Aorta (tissue), 5 donors: ENCODE results near the gene PHLDB1. TPM values are rescaled to one million over a fixed set of nuclear protein-coding genes. Genes with fewer than 3 reads are reported as not detected.
"Not testable (repeated sequence)": the region's sequence is repeated elsewhere in the genome, so short reads cannot be mapped to it uniquely, and the experiment has no call there.

ENCODE experiments used
- ATAC-seq: fragments of 200-7000 bp; cut with Tn5 transposase; one replicate; pipeline ENCODE4 v1.9.1; 2022; ENCODE audit warnings: moderate library complexity; ENCODE audit not compliant: low FRiP score
- DNase-seq, 2 donors: peaks; one replicate each; pipeline ENCODE4 v3.0.0-alpha.2; 2020
- H3K27ac ChIP-seq, 2 donors: one replicate each; pipeline ENCODE4 v1.5.1; 2013; ENCODE audit warnings: low read length in 2 of 2, mild to moderate bottlenecking in 2 of 2, moderate library complexity in 2 of 2, control low read depth in 1 of 2, inconsistent platforms in 1 of 2, low read depth in 1 of 2
- H3K27me3 ChIP-seq, 2 donors: one replicate each; pipeline ENCODE4 v1.6.1; 2013; ENCODE audit warnings: control low read depth in 1 of 2, low read length in 1 of 2, mild to moderate bottlenecking in 1 of 2, moderate library complexity in 1 of 2; ENCODE audit not compliant: insufficient read depth in 2 of 2, control insufficient read depth in 1 of 2
- H3K36me3 ChIP-seq, 2 donors: one replicate each; pipeline ENCODE4 v1.6.1; 2013; ENCODE audit warnings: control low read depth in 1 of 2, low read length in 1 of 2, mild to moderate bottlenecking in 1 of 2; ENCODE audit not compliant: insufficient read depth in 2 of 2, control insufficient read depth in 1 of 2
- H3K4me1 ChIP-seq, 2 donors: one replicate each; pipeline ENCODE4 v1.6.1; 2013; ENCODE audit warnings: low read length in 2 of 2, control low read depth in 1 of 2, mild to moderate bottlenecking in 1 of 2, moderate library complexity in 1 of 2; ENCODE audit not compliant: insufficient read depth in 2 of 2, control insufficient read depth in 1 of 2
- H3K4me3 ChIP-seq, 2 donors: one replicate each; pipeline ENCODE4 v1.5.1; 2013; ENCODE audit warnings: low read length in 2 of 2, control low read depth in 1 of 2, mild to moderate bottlenecking in 1 of 2
- H3K9me3 ChIP-seq: one replicate; pipeline ENCODE4 v1.6.1; 2013; ENCODE audit warnings: mild to moderate bottlenecking, low read length; ENCODE audit not compliant: control insufficient read depth
- WGBS, 2 donors: extraction: QIAGEN DNeasy Blood & Tissue Kit; methylation state at CpG; one replicate each; pipeline ENCODE4 v1.1.7; 2013; 5-methylcytosine and 5-hydroxymethylcytosine counted together
- intact Hi-C, 2 donors: fragments of 100-400 bp; cut with DNase I; formaldehyde crosslinking; loops; one replicate each; pipeline versions ENCODE4 v1.14.2 to v1.15.0; 2022
- polyA plus RNA-seq, 2 donors: library from polyadenylated mRNA; stranded (reverse); fragments of 200-250 nt; gene quantifications; one replicate each; pipeline ENCODE4 v1.2.3, GENCODE V29; 2013
- total RNA-seq, 2 donors: library from RNA; stranded (reverse); fragmentation: NEBNext Ultra II Directional; extraction: Animal tissue kit (Norgen Biotek cat#: 25700); gene quantifications; one replicate each; pipeline ENCODE4 v1.2.1, GENCODE V29; 2021
- donor health status: healthy with polysubstance abuse.
- donor health status: Bipolar disorder and iron deficiency.
- donor health status: DM: no; HTN: no; CAD: no.
- donor health status: DM: no; HTN: no; CAD: no.
- donor health status: DM: yes; HTN: yes; CAD: no.

The PHLDB1 gene
- total and polyA plus RNA-seq, 4 donors = 38.3 to 290 (median 267) TPM

GRCh38 chr11:118572981-118573550 lies 34.3 kb upstream of the PHLDB1 start:
- Histone ChIP-seq H3K27ac (peak overlapping the region; percentile 84 to 87), H3K36me3 (no peaks in the 10 kb centered on the region), H3K4me3 (peak overlapping the region; percentile 46 to 56), H3K9me3 (no peaks in the 10 kb centered on the region), H3K4me1 (no peaks in the 10 kb centered on the region), H3K27me3 (no peaks in the 10 kb centered on the region)
- intact Hi-C loops = loop anchor here (5.0 kb wide), 1 partner anchor 34 kb away; the partner anchor contains the start of gene PHLDB1 (in 2 of the 2)
- DNase-seq = no peak
- 0 to 1% methylated on average over 10 of the region's 10 CpGs for WGBS, 2 donors
- peak; percentile 16 for ATAC-seq

- Histone ChIP-seq H3K27ac (no peak overlapping the region), H3K4me3 (no peak overlapping the region), H3K9me3 (no peaks in the 10 kb centered on the region), H3K27me3 (no peaks in the 10 kb centered on the region), H3K4me1 (no peaks in the 10 kb centered on the region), H3K36me3 (no peaks in the 10 kb centered on the region)
- DNase-seq (no peak), ATAC-seq (no peak)
- intact Hi-C loops = loop anchor here (5.0 kb wide), 1 partner anchor 33 kb away; the partner anchor contains the start of gene PHLDB1 (in 2 of the 2)
- WGBS, 2 donors = 66 to 71% methylated on average over 7 of the region's 7 CpGs
Observed at GRCh38 chr11:118574636-118575035, 32.8 kb upstream of the PHLDB1 start.

- ATAC-seq, H3K27me3 ChIP-seq, H3K4me1 ChIP-seq, H3K9me3 ChIP-seq, H3K36me3 ChIP-seq, DNase-seq, intact Hi-C loops, H3K27ac ChIP-seq, H3K4me3 ChIP-seq: not testable (repeated sequence)
Observed at GRCh38 chr11:118577995-118578394, 29.4 kb upstream of the PHLDB1 start.

- peaks cover 0 to 3% of the 10 kb centered on the region in 2 donors for H3K36me3 ChIP-seq
- 58 to 61% methylated on average over 6 of the region's 6 CpGs for WGBS, 2 donors
- H3K9me3 ChIP-seq = no peaks in the 10 kb centered on the region
- no peak overlapping the region for H3K27ac ChIP-seq
- H3K4me3 ChIP-seq = no peak overlapping the region
- intact Hi-C loops = no loop called here
- ATAC-seq = no peak
- H3K4me1 ChIP-seq = no peaks in the 10 kb centered on the region
- no peaks in the 10 kb centered on the region for H3K27me3 ChIP-seq
- no peak for DNase-seq
Observed at GRCh38 chr11:118581057-118581456, 26.4 kb upstream of the PHLDB1 start.

- Histone ChIP-seq H3K27ac (peak overlapping the region in 1 of 2 donors; percentile 38), H3K36me3 (peaks cover 3 to 11% of the 10 kb centered on the region in 2 donors), H3K27me3 (no peaks in the 10 kb centered on the region), H3K4me1 (no peaks in the 10 kb centered on the region), H3K4me3 (no peak overlapping the region), H3K9me3 (no peaks in the 10 kb centered on the region)
- intact Hi-C loops = no loop called here
- 89 to 97% methylated on average over 1 of the region's 1 CpG for WGBS, 2 donors
- ATAC-seq (no peak), DNase-seq (no peak)
Observed at GRCh38 chr11:118587952-118588351, 19.5 kb upstream of the PHLDB1 start.

- H3K36me3 ChIP-seq = peaks cover 3 to 12% of the 10 kb centered on the region in 2 donors
- DNase-seq (peak in 1 of 2 donors; percentile 35), ATAC-seq (peak; percentile 80)
- 6 to 12% methylated on average over 2 of the region's 2 CpGs for WGBS, 2 donors
- H3K27ac ChIP-seq = peak overlapping the region; percentile 94 to 95
- intact Hi-C loops = no loop called here
- no peak overlapping the region for H3K4me3 ChIP-seq
- no peaks in the 10 kb centered on the region for H3K9me3 ChIP-seq
- H3K4me1 ChIP-seq = peaks cover 0 to 8% of the 10 kb centered on the region in 2 donors
- no peaks in the 10 kb centered on the region for H3K27me3 ChIP-seq
Observed at GRCh38 chr11:118592616-118593367, 14.6 kb upstream of the PHLDB1 start.

GRCh38 chr11:118594984-118595383 lies 12.4 kb upstream of the PHLDB1 start:
- not testable (repeated sequence) for H3K9me3 ChIP-seq, H3K4me1 ChIP-seq, H3K27me3 ChIP-seq, H3K27ac ChIP-seq, H3K4me3 ChIP-seq, H3K36me3 ChIP-seq, DNase-seq, ATAC-seq
- intact Hi-C loops = loop anchor here in 1 of 2 donors (2.0 kb wide), 1 partner anchor 64 kb away; no protein-coding TSS in a partner anchor
- WGBS, 2 donors = 40 to 45% methylated on average over 5 of the region's 5 CpGs

- DNase-seq = no peak
- intact Hi-C loops = no loop called here
- H3K4me3 ChIP-seq = no peak overlapping the region
- H3K27me3 ChIP-seq = no peaks in the 10 kb centered on the region
- peaks cover 0 to 8% of the 10 kb centered on the region in 2 donors for H3K36me3 ChIP-seq
- WGBS, 2 donors = 85 to 88% methylated on average over 16 of the region's 16 CpGs
- H3K4me1 ChIP-seq = peaks cover 0 to 8% of the 10 kb centered on the region in 2 donors
- peak overlapping the region in 1 of 2 donors; percentile 93 for H3K27ac ChIP-seq
- no peaks in the 10 kb centered on the region for H3K9me3 ChIP-seq
- ATAC-seq = no peak
Observed at GRCh38 chr11:118596224-118597146, 10.9 kb upstream of the PHLDB1 start.
